Pancreas (tissue), 10 donors: ENCODE results near the gene ALDH1A1. TPM values are rescaled to one million over a fixed set of nuclear protein-coding genes. Genes with fewer than 3 reads are reported as not detected.

Experiments
- ATAC-seq, 4 donors: fragments of 200-7000 bp; cut with Tn5 transposase; one replicate each; pipeline versions ENCODE4 v1.8.0 to v1.9.1; 2020; ENCODE audit warnings: mild to moderate bottlenecking in 4 of 4, moderate library complexity in 4 of 4
- DNase-seq, 6 donors: peaks; one replicate each; pipeline ENCODE4 v3.0.0-alpha.2; 2020
- FAIRE-seq: peaks from 2 replicates; lab custom pipeline; 2012; peaks lifted over from hg19 to GRCh38; lab: Jason Lieb, UNC
- H3K27ac ChIP-seq, 4 donors: fragments of 200-600 bp; sonication (generic); 1 replicate in 3 of 4; 2 replicates in 1 of 4; pipeline versions ENCODE4 v1.5.0 to v1.8.0; 2020
- H3K27me3 ChIP-seq, 4 donors: fragments of 200-600 bp; one replicate each; pipeline ENCODE4 v1.8.0; 2021
- H3K36me3 ChIP-seq, 3 donors: fragments of 200-600 bp; sonication (generic) in 1 of 3; one replicate each; pipeline versions ENCODE4 v1.5.0 to v1.8.0; 2020 to 2021
- H3K4me1 ChIP-seq, 3 donors: fragments of 200-600 bp; one replicate each; pipeline ENCODE4 v1.8.0; 2021
- H3K4me3 ChIP-seq, 4 donors: fragments of 200-600 bp; sonication (generic) in 2 of 4; one replicate each; pipeline versions ENCODE4 v1.5.0 to v1.8.0; 2020 to 2021
- H3K9me3 ChIP-seq, 4 donors: fragments of 200-600 bp; one replicate each; pipeline ENCODE4 v1.8.0; 2021
- WGBS, 2 donors: extraction: QIAGEN DNeasy Blood & Tissue Kit; methylation state at CpG; one replicate each; pipeline ENCODE4 v1.1.7; 2013; 5-methylcytosine and 5-hydroxymethylcytosine counted together
- intact Hi-C, 3 donors: fragments of 100-400 bp; cut with DNase I; formaldehyde crosslinking; loops; one replicate each; pipeline versions ENCODE4 v1.11.1 to v1.14.2; 2022
- polyA plus RNA-seq, 2 donors: library from polyadenylated mRNA; stranded (reverse); fragments of 200-250 nt; gene quantifications; one replicate each; pipeline ENCODE4 v1.2.3, GENCODE V29; 2013
- total RNA-seq, 6 donors: library from RNA; stranded (reverse); fragmentation: NEBNext Ultra II Directional in 4 of 6; extraction: Animal tissue kit (Norgen Biotek cat#: 25700) in 4 of 6; gene quantifications; one replicate each; pipeline versions ENCODE4 v1.2.1 to v1.2.4, GENCODE V29; 2021 to 2023
- TF ChIP-seq, protein P1 (sequence below), 4 donors: fragments of 200-600 bp; sonication (generic) in 3 of 4; IDR thresholded peaks; one replicate each; pipeline versions ENCODE4 v1.5.0 to v1.8.0; 2021; ENCODE audit warnings: antibody characterized with exemption in 4 of 4
- donor health status: healthy with polysubstance abuse.
- donor health status: DM: no; HTN: no; CAD: no; lungs with moderate emphysema.
- donor health status: DM: no; HTN: no; CAD: no.
- donor health status: control.
- donor health status: control.
- donor health status: Bipolar disorder and iron deficiency.
- donor health status: DM: yes; HTN: yes; CAD: no.
- donor health status: DM: no; HTN: no; CAD: no.
- donor health status: DM: no; HTN: no; CAD: no.
- donor health status: DM: yes; HTN: yes; CAD: no.

The ALDH1A1 gene
- total and polyA plus RNA-seq, 8 donors: 141 to 275 (median 176) TPM

DNA sequence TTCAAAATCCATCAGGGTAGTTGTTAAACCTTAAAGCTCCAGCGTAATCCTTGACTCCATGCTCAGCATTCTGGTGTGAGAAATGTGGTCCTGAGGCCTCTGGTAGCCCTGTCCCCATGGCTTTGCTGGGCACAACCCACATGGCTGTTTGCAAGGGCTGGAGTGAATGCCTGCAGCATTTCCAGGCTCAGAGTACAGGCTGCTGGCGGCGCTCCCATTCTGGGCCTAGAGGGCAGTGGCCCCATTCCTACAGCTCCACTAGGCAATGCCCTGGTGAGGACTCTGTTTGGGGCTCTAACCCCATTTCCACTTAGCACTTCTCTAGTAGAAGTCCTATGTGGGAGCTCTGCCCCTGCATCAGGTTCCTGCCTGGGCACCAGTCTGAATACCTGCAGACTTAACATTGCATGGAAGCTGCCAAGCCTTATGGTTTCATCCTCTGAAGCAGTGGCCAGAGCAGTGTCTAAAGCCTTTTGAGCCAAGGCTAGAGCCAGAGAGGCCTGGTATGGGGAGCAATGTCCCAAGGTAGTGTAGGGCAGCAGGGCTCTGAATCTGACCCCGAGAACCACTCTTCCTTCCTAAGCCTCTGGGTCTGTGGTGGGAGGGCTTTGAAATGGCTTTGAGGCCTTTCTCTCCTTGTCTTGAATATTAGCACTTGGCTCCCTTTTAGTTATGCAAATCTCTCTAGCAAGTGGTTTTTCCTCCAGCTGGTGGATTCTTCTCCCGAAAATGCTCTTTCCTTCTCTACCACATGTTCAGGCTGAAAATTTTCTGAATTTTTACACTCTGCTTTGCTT is 5.8 kb upstream of the ALDH1A1 start:
- DNase-seq: peak in 1 of 6 donors; percentile 37
- Histone ChIP-seq H3K4me1 (peaks cover 8 to 15% (median 14%) of the 10 kb centered on the region in 3 donors), H3K4me3 (no peak overlapping the region), H3K36me3 (no peaks in the 10 kb centered on the region), H3K27me3 (no peaks in the 10 kb centered on the region), H3K27ac (no peak overlapping the region), H3K9me3 (no peaks in the 10 kb centered on the region)
- ATAC-seq: no peak
- FAIRE-seq: no peak
- TF ChIP-seq, protein P1, sequence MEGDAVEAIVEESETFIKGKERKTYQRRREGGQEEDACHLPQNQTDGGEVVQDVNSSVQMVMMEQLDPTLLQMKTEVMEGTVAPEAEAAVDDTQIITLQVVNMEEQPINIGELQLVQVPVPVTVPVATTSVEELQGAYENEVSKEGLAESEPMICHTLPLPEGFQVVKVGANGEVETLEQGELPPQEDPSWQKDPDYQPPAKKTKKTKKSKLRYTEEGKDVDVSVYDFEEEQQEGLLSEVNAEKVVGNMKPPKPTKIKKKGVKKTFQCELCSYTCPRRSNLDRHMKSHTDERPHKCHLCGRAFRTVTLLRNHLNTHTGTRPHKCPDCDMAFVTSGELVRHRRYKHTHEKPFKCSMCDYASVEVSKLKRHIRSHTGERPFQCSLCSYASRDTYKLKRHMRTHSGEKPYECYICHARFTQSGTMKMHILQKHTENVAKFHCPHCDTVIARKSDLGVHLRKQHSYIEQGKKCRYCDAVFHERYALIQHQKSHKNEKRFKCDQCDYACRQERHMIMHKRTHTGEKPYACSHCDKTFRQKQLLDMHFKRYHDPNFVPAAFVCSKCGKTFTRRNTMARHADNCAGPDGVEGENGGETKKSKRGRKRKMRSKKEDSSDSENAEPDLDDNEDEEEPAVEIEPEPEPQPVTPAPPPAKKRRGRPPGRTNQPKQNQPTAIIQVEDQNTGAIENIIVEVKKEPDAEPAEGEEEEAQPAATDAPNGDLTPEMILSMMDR (IDR thresholded peaks at IDR 0.05): no peak
- intact Hi-C loops: no loop called here
- 98% methylated on average over 5 of the region's 5 CpGs for WGBS, 2 donors

DNA sequence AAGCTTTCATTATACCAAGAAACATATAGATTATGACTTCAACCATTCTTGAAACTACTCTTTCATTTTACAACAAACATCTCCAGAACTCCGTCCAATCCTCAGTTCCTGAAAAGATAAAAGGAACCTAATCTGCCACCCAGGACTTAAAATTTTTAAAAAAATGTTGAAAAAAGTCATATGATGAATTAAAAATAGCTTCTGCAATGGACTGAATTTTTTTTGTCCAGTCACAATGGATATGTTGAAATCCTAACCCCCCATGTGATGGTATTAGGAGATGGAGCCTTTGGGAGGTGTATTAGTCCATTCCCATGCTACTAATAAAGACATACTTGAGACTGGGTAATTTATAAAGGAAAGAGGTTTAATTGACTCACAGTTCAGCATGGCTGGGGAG is 2.7 kb upstream of the ALDH1A1 start:
- Histone ChIP-seq H3K36me3 (no peaks in the 10 kb centered on the region), H3K9me3 (no peaks in the 10 kb centered on the region), H3K27ac (peak overlapping the region in 1 of 4 donors; percentile 91), H3K4me3 (no peak overlapping the region), H3K4me1 (peaks cover 8 to 18% (median 14%) of the 10 kb centered on the region in 3 donors), H3K27me3 (no peaks in the 10 kb centered on the region)
- DNase-seq: no peak
- TF ChIP-seq, protein P1 (IDR thresholded peaks at IDR 0.05): no peak
- no peak for ATAC-seq
- intact Hi-C loops: no loop called here
- FAIRE-seq: no peak
- WGBS, 2 donors: 73 to 90% methylated on average over 1 of the region's 1 CpG

DNA sequence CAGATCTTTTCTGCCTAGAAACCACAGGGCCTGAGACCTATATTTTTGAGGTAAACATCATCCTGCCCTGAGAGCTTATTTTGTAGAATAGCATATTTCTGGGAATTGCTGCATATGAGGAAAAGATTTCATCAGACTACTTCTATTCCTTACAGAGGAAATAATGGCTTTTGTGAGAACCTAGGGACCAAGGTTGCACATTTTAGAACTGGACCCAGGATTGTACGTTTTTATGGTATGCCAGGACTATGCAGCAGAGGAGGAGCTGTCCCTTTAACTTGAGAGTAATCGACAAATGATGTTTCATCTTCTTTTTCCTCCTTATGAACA is 2.2 kb upstream of the ALDH1A1 start:
- ATAC-seq (no peak), FAIRE-seq (no peak), DNase-seq (no peak)
- H3K36me3 ChIP-seq: no peaks in the 10 kb centered on the region
- H3K4me1 ChIP-seq: peaks cover 8 to 18% (median 14%) of the 10 kb centered on the region in 3 donors
- 34 to 46% methylated on average over 2 of the region's 2 CpGs for WGBS, 2 donors
- no peaks in the 10 kb centered on the region for H3K9me3 ChIP-seq
- H3K27ac ChIP-seq: peak overlapping the region in 3 of 4 donors; percentile 59 to 91 (median 85)
- H3K27me3 ChIP-seq: no peaks in the 10 kb centered on the region
- TF ChIP-seq, protein P1 (IDR thresholded peaks at IDR 0.05): no peak
- intact Hi-C loops: no loop called here
- no peak overlapping the region for H3K4me3 ChIP-seq

DNA sequence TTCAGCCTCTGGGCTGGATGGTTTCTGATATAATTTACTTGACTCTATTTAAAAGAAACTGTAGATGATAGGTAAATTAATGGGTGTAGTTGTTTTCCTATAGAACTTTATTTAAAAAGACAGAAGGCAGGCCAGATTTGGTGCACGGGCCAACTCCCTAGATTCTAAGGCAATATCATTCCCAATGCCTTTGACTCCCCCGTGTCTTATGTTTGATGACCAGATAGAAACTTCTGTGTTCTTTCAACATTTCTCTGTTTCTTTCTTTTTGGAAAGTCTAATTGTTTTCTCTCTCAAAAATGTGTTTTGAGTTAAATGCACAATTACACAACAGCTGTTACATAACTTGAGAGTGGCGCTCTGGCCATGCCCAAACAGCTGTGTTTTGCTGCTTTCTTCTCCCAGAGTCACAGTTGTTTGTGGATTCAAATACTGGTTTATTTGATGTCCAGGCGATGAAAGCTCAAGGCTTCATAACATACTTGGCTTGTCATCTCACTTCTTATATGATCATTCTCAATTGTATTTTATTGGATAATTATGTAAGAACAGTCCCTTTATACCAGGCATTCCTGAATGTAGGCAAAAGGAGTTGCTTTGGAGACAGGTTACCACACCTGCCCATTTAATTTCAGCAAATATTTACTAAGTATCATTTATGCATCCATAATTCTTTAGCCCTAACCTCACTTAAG is 1.7 kb upstream of the ALDH1A1 start:
- ATAC-seq (peak; percentile 5 to 40 (median 24)), FAIRE-seq (no peak), DNase-seq (peak in 2 of 6 donors; percentile 18 to 38)
- H3K36me3 ChIP-seq: no peaks in the 10 kb centered on the region
- intact Hi-C loops: no loop called here
- H3K27ac ChIP-seq: peak overlapping the region; percentile 43 to 91 (median 72)
- H3K27me3 ChIP-seq: no peaks in the 10 kb centered on the region
- no peaks in the 10 kb centered on the region for H3K9me3 ChIP-seq
- peaks cover 8 to 18% (median 14%) of the 10 kb centered on the region in 3 donors for H3K4me1 ChIP-seq
- 41 to 42% methylated on average over 4 of the region's 4 CpGs for WGBS, 2 donors
- H3K4me3 ChIP-seq: no peak overlapping the region
- TF ChIP-seq, protein P1 (IDR thresholded peaks at IDR 0.05): no peak
